Measurements from ENCODE around the gene SPAG5.

SPAG5 gene

GRCh38 chr17:28572259-28573039 is 26.4 kb downstream of the SPAG5 start:
- DNase-seq: no peak

- DNase-seq: peak; percentile 98
These were observed 27.3 kb downstream of the SPAG5 start, which contains the start of gene PIGS for GRCh38 chr17:28571361-28572122. TSS of gene PIGS (minus strand) at chr17:28571524. CDS start at chr17:28571496, 28 bp downstream.

GRCh38 chr17:28570716-28571360 is 28.0 kb downstream of the SPAG5 start:
- DNase-seq: peak; percentile 9 to 53

- no peak for DNase-seq
These were observed 29.4 kb downstream of the SPAG5 start for GRCh38 chr17:28569446-28569845.

GRCh38 chr17:28567604-28568003 is 31.2 kb downstream of the SPAG5 start:
- peak; percentile 84 to 86 for DNase-seq

GRCh38 chr17:28563475-28563874 is 35.4 kb downstream of the SPAG5 start:
- DNase-seq: no peak

GRCh38 chr17:28555022-28555421 is 43.8 kb downstream of the SPAG5 start:
- DNase-seq: no peak

GRCh38 chr17:28554565-28554964 is 44.3 kb downstream of the SPAG5 start:
- no peak for DNase-seq

GRCh38 chr17:28553000-28553505 is 45.8 kb downstream of the SPAG5 start:
- DNase-seq: no peak

GRCh38 chr17:28552176-28552999 is 46.4 kb downstream of the SPAG5 start, which contains the start of gene UNC119:
TSS of gene UNC119 (minus strand) at chr17:28552624. CDS start at chr17:28552557, 67 bp downstream.
- DNase-seq: peak; percentile 62 to 76

GRCh38 chr17:28551421-28552175 is 47.2 kb downstream of the SPAG5 start:
- DNase-seq: no peak

- DNase-seq: no peak
These were observed 48.0 kb downstream of the SPAG5 start for GRCh38 chr17:28550858-28551257.

- DNase-seq: peak; percentile 30 to 35
These were observed 49.3 kb downstream of the SPAG5 start for GRCh38 chr17:28549236-28550132.

GRCh38 chr17:28548417-28549130 is 50.3 kb downstream of the SPAG5 start:
- DNase-seq: no peak

GRCh38 chr17:28547623-28548416 is 51.0 kb downstream of the SPAG5 start:
- peak; percentile 85 to 90 for DNase-seq

GRCh38 chr17:28547096-28547622 is 51.7 kb downstream of the SPAG5 start:
- DNase-seq: no peak

GRCh38 chr17:28545787-28546415 is 52.9 kb downstream of the SPAG5 start:
- DNase-seq: no peak

GRCh38 chr17:28545141-28545503 is 53.7 kb downstream of the SPAG5 start:
- no peak for DNase-seq

Data from AML-193 (cell line).